Common myeloid progenitor, CD34-positive (primary cell): Measurements from ENCODE around the gene TBC1D5.
"Not testable (repeated sequence)": the region's sequence is repeated elsewhere in the genome, so short reads cannot be mapped to it uniquely, and the experiment has no call there.

Experiments
- CTCF ChIA-PET: fragments of 350-600 bp; sonication (Branson Sonifier 250); formaldehyde crosslinking; loops from one replicate; lab custom pipeline; 2021; ENCODE audit warnings: antibody characterized with exemption; lab: Charles Lee
- POLR2A ChIA-PET: fragments of 350-600 bp; sonication (Branson Sonifier 250); formaldehyde crosslinking; loops from one replicate; lab custom pipeline; 2021; ENCODE audit warnings: antibody characterized with exemption; lab: Charles Lee
- DNase-seq, 3 donors: peaks; one replicate each; pipeline versions ENCODE4 v3.0.0 to v3.0.0-alpha.2; 2013
- H3K27ac ChIP-seq, 2 experiments: 1 replicate in 1 of 2; 2 replicates in 1 of 2; pipeline ENCODE4 v1.7.0; 2013; ENCODE audit warnings: inconsistent platforms in 2 of 2, low read length in 2 of 2, mild to moderate bottlenecking in 2 of 2, low read depth in 1 of 2, moderate library complexity in 1 of 2; ENCODE audit not compliant: severe bottlenecking in 2 of 2, insufficient read depth in 1 of 2, poor library complexity in 1 of 2
- H3K27me3 ChIP-seq, 5 experiments: replicated peaks in 2 of 5; 1 replicate in 3 of 5; 2 replicates in 2 of 5; pipeline versions ENCODE4 v1.6.1 to v1.7.0; 2013; ENCODE audit warnings: low read length in 4 of 5, mild to moderate bottlenecking in 2 of 5, moderate library complexity in 2 of 5, inconsistent platforms in 1 of 5; ENCODE audit not compliant: insufficient read depth in 5 of 5, control insufficient read depth in 4 of 5
- H3K36me3 ChIP-seq, 4 experiments: 1 replicate in 2 of 4; 2 replicates in 2 of 4; pipeline versions ENCODE4 v1.6.1 to v1.7.0; 2013; ENCODE audit warnings: low read length in 3 of 4, control low read depth in 1 of 4, mild to moderate bottlenecking in 1 of 4; ENCODE audit not compliant: control insufficient read depth in 4 of 4, insufficient read depth in 4 of 4
- H3K4me1 ChIP-seq, 4 experiments: 1 replicate in 3 of 4; 2 replicates in 1 of 4; pipeline versions ENCODE4 v1.6.1 to v1.7.1; 2013; ENCODE audit warnings: low read length in 3 of 4, mild to moderate bottlenecking in 3 of 4, control low read depth in 1 of 4, inconsistent platforms in 1 of 4, moderate library complexity in 1 of 4; ENCODE audit not compliant: control insufficient read depth in 4 of 4, insufficient read depth in 4 of 4; ENCODE audit errors: control extremely low read depth in 1 of 4
- H3K4me3 ChIP-seq, 7 experiments: 1 replicate in 4 of 7; 2 replicates in 3 of 7; pipeline versions ENCODE4 v1.5.1 to v1.7.0; 2013; ENCODE audit warnings: mild to moderate bottlenecking in 7 of 7, low read length in 6 of 7, moderate library complexity in 6 of 7, inconsistent platforms in 2 of 7, low read depth in 2 of 7, control low read depth in 1 of 7; ENCODE audit not compliant: insufficient read depth in 4 of 7, control insufficient read depth in 1 of 7; ENCODE audit errors: extremely low read depth in 1 of 7
- H3K9me3 ChIP-seq, 5 experiments: 1 replicate in 4 of 5; 2 replicates in 1 of 5; pipeline versions ENCODE4 v1.6.1 to v1.7.1; 2013; ENCODE audit warnings: low read length in 4 of 5, mild to moderate bottlenecking in 2 of 5, inconsistent platforms in 1 of 5, low read depth in 1 of 5, moderate library complexity in 1 of 5; ENCODE audit not compliant: control insufficient read depth in 4 of 5, insufficient read depth in 2 of 5; ENCODE audit errors: control extremely low read depth in 1 of 5
- WGBS: methylation state at CpG from one replicate; pipeline ENCODE4 v1.1.5; 2013; ENCODE audit not compliant: insufficient coverage; 5-methylcytosine and 5-hydroxymethylcytosine counted together

TBC1D5 gene

DNA sequence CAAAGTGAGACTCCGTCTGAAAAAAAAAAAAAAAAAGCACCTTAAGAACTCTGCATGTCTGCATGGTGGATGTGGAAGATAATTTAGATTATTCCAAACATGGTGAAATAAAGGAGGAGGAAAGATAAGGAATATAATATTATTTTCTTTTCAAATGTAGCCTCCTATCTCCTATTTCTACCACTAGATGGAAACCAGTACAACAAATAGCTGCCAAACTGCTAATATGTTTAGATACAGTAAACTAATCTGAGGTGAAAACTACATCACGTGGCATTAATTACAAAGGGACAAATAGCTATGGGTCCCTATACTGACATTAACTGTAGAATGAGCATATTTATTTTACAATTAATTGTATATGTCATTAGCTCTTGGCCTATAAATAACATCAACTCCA, 197.8 kb downstream of the TBC1D5 start:
- ChIA-PET CTCF (interaction anchor here (0.7 to 1.1 kb wide), 3 partner anchors 283 to 1445 kb away, joined by 3 to 4 read pairs (median 3); no protein-coding TSS in a partner anchor), POLR2A (no interaction called here)
- H3K4me1 ChIP-seq = no peaks in the 10 kb centered on the region
- H3K36me3 ChIP-seq = peaks cover 0 to 4% (median 0%) of the 10 kb centered on the region in 4 experiments
- DNase-seq = peak in 2 of 3 donors; percentile 20 to 33
- WGBS = no CpG with 5 or more reads among the region's 2 CpGs
- no peak overlapping the region for H3K4me3 ChIP-seq
- no peak overlapping the region for H3K27ac ChIP-seq
- peaks cover 0 to 10% (median under 1%) of the 10 kb centered on the region in 5 experiments for H3K9me3 ChIP-seq
- H3K27me3 ChIP-seq = no peaks in the 10 kb centered on the region

DNA sequence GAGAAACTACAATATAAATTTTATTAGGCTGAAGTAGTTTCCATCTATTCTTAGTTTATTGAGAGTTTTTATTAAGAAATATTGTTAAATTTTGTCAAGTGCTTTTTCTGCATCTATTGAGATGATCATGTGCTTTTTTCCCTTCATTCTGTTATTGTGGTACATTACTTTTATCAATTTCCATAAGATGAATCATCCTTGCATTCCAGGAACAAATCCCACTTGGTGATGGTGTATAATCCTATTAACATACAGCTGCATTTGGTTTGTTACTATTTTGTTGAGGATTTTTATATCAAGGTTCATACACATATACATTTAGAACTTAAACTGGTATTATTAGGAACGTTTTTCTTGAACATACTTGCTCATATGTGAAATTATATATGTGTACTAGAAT, 199.8 kb downstream of the TBC1D5 start:
- Histone ChIP-seq H3K27ac (no peak overlapping the region), H3K4me3 (no peak overlapping the region), H3K36me3 (peaks cover 0 to 4% (median 1%) of the 10 kb centered on the region in 4 experiments), H3K4me1 (no peaks in the 10 kb centered on the region), H3K9me3 (peaks cover 0 to 13% (median 2%) of the 10 kb centered on the region in 5 experiments), H3K27me3 (no peaks in the 10 kb centered on the region)
- CTCF ChIA-PET = no interaction called here
- POLR2A ChIA-PET = no interaction called here
- no CpG with 5 or more reads among the region's 1 CpG for WGBS
- no peak for DNase-seq

DNA sequence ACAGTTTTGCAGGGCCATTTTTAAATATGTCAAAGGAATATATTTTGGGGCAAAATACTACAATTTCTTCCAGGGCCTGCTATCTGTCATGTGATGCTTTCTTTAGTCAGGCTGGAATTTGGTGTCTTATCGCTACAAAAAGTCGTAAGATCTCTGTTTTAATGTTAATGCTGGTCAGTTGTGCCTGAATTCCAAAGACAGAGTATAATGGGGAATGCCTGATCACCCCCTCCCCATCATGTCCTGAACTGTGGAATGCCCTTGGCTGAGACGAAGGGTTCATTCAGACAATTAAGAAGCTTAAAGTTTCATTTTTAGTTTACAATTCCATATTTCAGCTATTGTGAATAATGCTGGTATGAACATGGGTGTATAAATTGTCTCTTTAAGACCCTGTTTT, 203.0 kb downstream of the TBC1D5 start:
- H3K36me3 ChIP-seq = peaks cover 0 to 4% (median 2%) of the 10 kb centered on the region in 4 experiments
- no peak overlapping the region for H3K4me3 ChIP-seq
- DNase-seq = no peak
- no peak overlapping the region for H3K27ac ChIP-seq
- H3K4me1 ChIP-seq = no peaks in the 10 kb centered on the region
- H3K9me3 ChIP-seq = peaks cover 0 to 13% (median 2%) of the 10 kb centered on the region in 5 experiments
- H3K27me3 ChIP-seq = no peaks in the 10 kb centered on the region
- no CpG with 5 or more reads among the region's 3 CpGs for WGBS
- POLR2A ChIA-PET = no interaction called here
- CTCF ChIA-PET = no interaction called here

DNA sequence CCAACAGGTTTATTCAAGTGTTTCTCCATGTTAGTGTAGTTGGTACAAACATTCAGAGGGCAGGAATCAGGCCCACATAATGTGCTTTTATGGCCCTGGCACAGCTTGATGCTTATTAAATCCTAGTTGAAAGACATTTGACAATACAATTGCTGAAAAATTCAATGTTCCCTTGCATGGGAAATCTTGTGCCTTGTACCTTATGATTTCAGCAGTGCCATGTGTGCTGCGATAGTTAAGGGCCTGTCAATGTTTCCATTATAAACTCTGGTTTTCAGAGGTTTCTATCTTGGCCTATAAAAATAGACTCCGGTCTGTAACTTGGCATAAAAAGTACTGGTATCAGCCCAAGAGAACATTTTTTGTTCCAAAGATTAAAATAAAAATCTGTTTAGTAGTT, 207.2 kb downstream of the TBC1D5 start:
- Histone ChIP-seq H3K27me3 (no peaks in the 10 kb centered on the region), H3K27ac (no peak overlapping the region), H3K9me3 (peaks cover 0 to 3% (median 2%) of the 10 kb centered on the region in 5 experiments), H3K4me3 (no peak overlapping the region), H3K36me3 (peaks cover 0 to 2% (median under 1%) of the 10 kb centered on the region in 4 experiments), H3K4me1 (no peaks in the 10 kb centered on the region)
- ChIA-PET POLR2A (no interaction called here), CTCF (no interaction called here)
- no peak for DNase-seq
- 100% methylated on average over 1 of the region's 2 CpGs for WGBS

DNA sequence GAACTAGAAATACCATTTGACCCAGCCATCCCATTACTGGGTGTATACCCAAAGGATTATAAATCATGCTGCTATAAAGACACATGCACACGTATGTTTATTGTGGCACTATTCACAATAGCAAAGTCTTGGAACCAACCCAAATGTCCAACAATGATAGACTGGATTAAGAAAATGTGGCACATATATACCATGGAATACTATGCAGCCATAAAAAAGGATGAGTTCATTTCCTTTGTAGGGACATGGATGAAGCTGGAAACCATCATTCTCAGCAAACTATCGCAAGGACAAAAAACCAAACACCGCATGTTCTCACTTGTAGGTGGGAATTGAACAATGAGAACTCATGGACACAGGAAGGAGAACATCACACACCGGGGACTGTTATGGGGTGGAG, 210.0 kb downstream of the TBC1D5 start:
- H3K27ac ChIP-seq, H3K9me3 ChIP-seq, H3K4me3 ChIP-seq, H3K36me3 ChIP-seq, CTCF ChIA-PET, POLR2A ChIA-PET, H3K4me1 ChIP-seq, DNase-seq, H3K27me3 ChIP-seq: not testable (repeated sequence)
- WGBS = no CpG with 5 or more reads among the region's 4 CpGs

DNA sequence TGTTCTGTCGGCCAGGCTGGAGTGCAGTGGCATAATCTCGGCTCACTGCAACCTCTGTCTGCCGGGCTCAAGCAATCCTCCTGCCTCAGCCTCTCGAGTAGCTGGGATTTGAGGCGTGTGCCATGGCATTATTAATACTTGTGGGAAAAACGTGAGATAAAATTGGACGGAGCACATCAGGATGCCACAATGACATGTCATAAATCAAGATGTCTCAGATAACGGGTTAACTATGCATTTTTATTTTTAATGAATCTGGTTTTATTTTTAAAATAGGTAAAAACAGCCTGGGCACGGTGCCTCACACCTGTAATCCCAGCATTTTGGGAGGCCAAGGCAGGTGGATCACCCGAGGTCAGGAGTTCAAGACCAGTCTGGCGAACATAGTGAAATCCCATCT, 212.8 kb downstream of the TBC1D5 start:
- WGBS = 83% methylated on average over 8 of the region's 11 CpGs
- Histone ChIP-seq H3K4me3 (no peak overlapping the region), H3K4me1 (no peaks in the 10 kb centered on the region), H3K36me3 (peaks cover 0 to 2% (median 0%) of the 10 kb centered on the region in 4 experiments), H3K9me3 (no peaks in the 10 kb centered on the region), H3K27ac (no peak overlapping the region), H3K27me3 (no peaks in the 10 kb centered on the region)
- DNase-seq = no peak
- CTCF ChIA-PET = interaction anchor here (1.6 kb wide), 1 partner anchor 11 kb away, joined by 6 read pairs; no protein-coding TSS in a partner anchor
- POLR2A ChIA-PET = interaction anchor here (0.7 kb wide), 1 partner anchor 317 kb away, joined by 5 read pairs; no protein-coding TSS in a partner anchor

DNA sequence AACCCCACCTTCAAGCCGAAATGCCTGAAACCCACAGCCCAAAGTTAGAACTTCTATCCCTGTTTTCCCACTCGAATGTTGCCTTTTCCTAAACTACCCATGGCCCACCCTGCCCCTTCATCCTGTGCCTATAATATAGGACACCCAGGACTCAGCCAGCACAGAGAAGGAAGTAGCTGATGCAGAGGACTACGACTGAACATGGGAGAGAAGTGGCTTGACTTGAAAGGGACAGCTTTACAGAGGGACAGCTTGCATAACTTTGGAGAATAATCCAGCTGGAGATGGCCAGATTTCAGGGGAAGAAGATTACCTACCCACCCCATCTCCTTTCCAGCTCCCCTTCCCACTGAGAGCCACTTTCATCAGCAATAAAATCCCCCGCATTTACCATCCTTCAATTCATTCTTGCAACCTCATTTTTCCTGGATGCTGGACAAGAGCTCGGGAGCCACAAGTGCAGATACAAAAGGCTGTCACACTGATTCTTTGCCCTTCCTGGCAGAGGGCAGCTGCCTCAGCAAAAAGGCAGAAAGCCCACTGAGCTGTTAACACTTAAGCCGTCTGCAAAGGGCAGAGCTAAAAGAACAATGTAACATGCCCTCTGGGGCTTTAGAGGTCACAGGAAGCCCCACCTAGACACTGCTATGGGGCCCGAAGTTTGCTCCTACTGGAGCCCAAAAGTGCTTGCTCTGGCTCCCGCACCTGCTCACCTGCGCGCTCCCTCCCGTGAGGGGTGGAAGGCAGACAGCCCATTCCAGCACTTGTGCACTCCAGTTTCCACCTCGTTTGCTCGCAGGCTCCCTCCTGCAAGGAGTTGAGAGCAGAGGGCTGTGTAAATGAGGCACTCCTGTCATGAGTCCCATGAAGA, 224.0 kb downstream of the TBC1D5 start:
- H3K27ac ChIP-seq = no peak overlapping the region
- no peak for DNase-seq
- ChIA-PET POLR2A (no interaction called here), CTCF (interaction anchor here (1.3 kb wide), 2 partner anchors 10 to 22 kb away, joined by 3 to 6 read pairs; no protein-coding TSS in a partner anchor)
- H3K27me3 ChIP-seq = no peaks in the 10 kb centered on the region
- peaks cover 0 to 3% (median 0%) of the 10 kb centered on the region in 4 experiments for H3K36me3 ChIP-seq
- H3K4me1 ChIP-seq = no peaks in the 10 kb centered on the region
- 94% methylated on average over 12 of the region's 13 CpGs for WGBS
- H3K9me3 ChIP-seq = no peaks in the 10 kb centered on the region
- H3K4me3 ChIP-seq = no peak overlapping the region
